Esophagus squamous epithelium (tissue), 4 donors: ENCODE measurements around the gene FAP.

Source experiments
- POLR2A ChIP-seq, 4 donors: fragments of 450-650 bp; IDR thresholded peaks; one replicate each; pipeline ENCODE4 v1.6.1; 2017; ENCODE audit warnings: antibody characterized with exemption in 4 of 4, mild to moderate bottlenecking in 4 of 4, moderate library complexity in 3 of 4
- TF ChIP-seq, protein P1 (sequence below), 6 experiments: fragments of 450-650 bp in 4 of 6; fragments of 200-600 bp in 2 of 6; sonication (generic) in 2 of 6; IDR thresholded peaks; one replicate each; pipeline ENCODE4 v1.5.1; 2016 to 2019; ENCODE audit warnings: antibody characterized with exemption in 6 of 6, mild to moderate bottlenecking in 4 of 6, moderate library complexity in 4 of 6

DNA sequence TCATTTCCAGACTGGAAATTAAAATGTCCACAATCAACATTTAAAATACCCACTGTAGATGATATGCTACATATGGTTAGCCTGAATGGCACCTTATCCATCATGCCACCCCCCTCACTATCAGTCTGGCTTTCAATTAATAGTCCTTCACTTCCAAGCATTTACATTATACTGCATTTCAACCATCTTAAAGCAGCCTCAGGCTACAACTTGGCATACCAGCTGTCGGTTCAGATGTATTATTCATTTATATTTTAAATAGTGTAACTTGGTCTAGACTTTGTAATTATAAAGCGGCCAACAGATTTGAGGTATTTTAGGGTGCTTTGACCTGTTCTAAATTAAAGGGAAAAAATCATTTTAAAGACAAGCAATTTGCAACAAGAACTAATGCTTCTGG is 93.8 kb downstream of the FAP start:
- TF ChIP-seq, protein P1, sequence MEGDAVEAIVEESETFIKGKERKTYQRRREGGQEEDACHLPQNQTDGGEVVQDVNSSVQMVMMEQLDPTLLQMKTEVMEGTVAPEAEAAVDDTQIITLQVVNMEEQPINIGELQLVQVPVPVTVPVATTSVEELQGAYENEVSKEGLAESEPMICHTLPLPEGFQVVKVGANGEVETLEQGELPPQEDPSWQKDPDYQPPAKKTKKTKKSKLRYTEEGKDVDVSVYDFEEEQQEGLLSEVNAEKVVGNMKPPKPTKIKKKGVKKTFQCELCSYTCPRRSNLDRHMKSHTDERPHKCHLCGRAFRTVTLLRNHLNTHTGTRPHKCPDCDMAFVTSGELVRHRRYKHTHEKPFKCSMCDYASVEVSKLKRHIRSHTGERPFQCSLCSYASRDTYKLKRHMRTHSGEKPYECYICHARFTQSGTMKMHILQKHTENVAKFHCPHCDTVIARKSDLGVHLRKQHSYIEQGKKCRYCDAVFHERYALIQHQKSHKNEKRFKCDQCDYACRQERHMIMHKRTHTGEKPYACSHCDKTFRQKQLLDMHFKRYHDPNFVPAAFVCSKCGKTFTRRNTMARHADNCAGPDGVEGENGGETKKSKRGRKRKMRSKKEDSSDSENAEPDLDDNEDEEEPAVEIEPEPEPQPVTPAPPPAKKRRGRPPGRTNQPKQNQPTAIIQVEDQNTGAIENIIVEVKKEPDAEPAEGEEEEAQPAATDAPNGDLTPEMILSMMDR (IDR thresholded peaks at IDR 0.05): no peak
- no peak for TF ChIP-seq POLR2A (IDR thresholded peaks at IDR 0.05)
